Measurements from ENCODE around the gene YTHDF2. TPM values are rescaled to one million over a fixed set of nuclear protein-coding genes. Genes with fewer than 3 reads are reported as not detected.
A peak's percentile ranks its signal among the peaks of the same experiment; 100 is the strongest.
"Not testable (repeated sequence)": the region's sequence is repeated elsewhere in the genome, so short reads cannot be mapped to it uniquely, and the experiment has no call there.

YTHDF2 gene
- total RNA-seq, 2 donors from 2014 or later: 37.2 to 38.5 TPM

DNA sequence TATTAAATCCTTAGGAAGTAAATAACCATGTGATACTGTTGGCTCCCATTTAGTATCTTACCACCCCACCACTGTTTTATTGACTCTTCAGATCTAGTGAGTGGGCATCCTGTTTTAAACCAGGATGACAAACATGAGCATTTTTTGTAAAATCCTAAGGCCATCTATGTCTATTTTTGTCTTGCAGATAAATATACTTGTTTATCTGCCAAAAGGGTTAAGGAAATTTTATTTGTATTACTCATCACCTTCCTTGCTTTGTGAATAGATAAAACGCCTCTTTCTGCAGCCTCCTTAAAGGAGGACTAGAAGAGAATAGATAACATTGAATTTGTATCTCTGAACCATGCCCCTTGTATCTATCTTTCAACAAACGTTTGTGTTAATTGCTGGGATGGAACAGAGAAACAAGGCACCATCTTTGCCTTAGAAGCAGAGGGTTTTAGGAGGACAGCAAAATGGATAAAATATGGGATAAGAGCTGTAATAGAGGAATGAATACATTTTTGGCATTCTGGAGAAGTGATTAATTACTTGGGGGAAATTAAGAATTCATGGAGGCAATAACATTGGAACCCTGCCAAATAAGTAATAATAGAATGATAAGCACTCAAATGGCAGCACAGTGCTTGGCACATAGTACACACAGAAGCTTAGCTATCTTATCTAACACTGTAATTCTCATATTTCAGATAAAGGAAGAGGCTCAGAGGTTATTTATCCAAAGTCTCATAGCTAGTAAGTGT, 14.7 kb downstream of the YTHDF2 start:
- intact Hi-C loops (cut with DNase I): no loop called here
- DNase-seq (ENCODE audit: low spot score): no peak

GRCh38 chr1:28755701-28756100, 19.0 kb downstream of the YTHDF2 start:
- intact Hi-C loops (cut with DNase I): no loop called here
- DNase-seq (ENCODE audit: low spot score): no peak

DNA sequence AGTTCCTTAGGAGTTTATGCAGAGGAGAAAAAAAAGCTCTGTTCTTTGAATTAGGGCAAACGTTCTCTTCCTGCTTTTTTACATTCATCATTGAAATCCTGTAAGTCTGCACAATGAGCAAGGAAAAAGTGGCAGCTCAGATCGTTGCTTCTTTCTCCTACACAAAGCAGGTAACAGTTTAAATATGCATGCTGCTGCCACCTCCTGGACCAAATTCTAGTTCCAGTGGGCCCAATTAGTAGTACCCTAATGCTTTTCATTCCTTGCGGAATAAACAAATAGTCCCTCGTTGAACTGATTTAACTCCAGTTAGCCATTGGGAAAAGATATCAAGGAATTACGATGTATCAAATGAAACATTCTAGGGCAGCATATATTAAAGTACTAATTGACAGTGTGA, 20.1 kb downstream of the YTHDF2 start:
- intact Hi-C loops (cut with DNase I): no loop called here
- no peak for DNase-seq (ENCODE audit: low spot score)

DNA sequence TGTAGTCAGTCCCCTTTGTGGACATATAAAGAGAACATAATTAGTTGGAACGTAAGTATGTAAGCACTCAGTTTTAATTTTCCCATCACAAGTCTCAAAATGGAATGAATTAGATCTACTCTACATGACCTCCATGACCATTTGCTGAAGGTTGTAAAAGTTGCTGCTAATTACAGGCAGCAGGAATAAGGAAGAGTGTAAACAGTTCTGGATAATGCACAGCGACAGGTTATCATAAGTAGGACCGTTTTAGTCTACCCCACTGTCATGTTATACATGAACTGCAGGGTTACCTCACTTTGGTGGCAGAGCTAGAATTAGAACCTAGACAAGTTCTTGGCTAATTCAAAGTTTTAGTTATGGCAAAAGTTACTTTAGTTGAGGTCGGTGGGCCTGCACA, 21.7 kb downstream of the YTHDF2 start:
- no peak for DNase-seq (ENCODE audit: low spot score)
- intact Hi-C loops (cut with DNase I): no loop called here

DNA sequence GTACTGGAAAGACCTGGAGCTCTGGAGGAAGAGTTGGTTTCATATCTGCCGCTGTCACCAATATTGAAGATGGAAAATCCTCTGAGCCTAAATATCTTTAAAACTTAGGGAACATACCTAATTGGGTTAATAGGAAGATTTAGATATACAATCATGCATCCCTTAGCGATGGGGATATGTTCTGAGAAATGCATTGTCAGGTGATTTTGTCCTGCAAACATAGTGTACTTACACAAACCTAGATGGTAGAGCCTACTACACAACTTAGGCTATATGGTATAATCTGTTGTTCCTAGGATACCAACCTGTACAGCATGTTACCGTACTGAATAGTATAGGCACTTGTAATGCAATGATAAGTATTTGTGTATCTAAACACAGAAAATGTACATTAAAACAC, 22.5 kb downstream of the YTHDF2 start:
- DNase-seq (ENCODE audit: low spot score): no peak
- intact Hi-C loops (cut with DNase I): no loop called here

DNA sequence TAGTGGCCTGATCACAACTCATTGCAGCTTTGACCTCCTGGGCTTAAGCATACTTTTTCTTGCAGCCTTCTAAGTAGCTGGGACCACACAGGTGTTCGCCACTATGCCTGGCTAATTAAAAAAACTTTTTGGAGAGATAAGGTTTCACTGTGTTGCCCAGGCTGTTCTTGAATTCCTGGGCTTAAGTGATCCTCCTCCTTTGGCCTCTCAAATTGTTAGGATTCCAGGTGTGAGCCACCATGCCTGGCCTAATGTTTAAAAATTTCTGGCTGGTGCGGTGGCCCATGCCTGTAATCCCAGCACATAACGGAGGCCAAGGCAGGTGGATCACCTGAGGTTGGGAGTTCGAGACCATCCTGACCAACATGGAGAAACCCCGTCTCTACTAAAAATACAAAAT, 24.4 kb downstream of the YTHDF2 start:
- DNase-seq (ENCODE audit: low spot score): no peak
- intact Hi-C loops (cut with DNase I): no loop called here

DNA sequence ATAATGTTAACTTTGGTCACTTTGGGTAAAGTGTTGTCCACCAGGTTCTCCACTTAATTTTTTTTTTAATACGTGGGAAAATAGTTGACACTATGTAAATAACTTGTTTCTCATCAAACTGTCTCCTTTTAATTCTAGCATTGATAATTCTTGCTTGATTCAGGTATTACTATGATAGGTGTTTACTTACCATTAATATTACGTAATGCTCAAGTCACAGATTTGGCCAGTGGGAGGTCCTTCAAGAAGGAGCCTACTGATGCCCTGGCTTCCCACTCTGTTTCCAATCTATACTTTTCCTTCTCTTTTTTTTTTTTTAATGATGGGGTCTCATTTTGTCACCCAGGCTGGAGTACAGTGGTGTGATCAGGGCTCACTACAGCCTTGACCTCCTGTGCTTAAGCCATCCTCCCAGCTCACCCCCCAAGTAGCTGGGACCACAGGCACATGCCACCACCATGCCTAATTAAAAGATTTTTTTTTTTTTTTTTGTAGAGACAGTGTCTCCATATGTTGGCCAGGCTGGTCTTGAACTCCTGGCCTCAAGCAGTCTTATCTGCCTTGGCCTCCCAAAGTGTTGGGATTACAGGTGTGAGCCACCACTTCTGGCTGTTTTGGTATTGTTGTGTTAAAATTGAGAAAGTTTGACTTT, 29.9 kb downstream of the YTHDF2 start:
- intact Hi-C loops (cut with DNase I): no loop called here
- peak; percentile 6 for DNase-seq (ENCODE audit: low spot score)

DNA sequence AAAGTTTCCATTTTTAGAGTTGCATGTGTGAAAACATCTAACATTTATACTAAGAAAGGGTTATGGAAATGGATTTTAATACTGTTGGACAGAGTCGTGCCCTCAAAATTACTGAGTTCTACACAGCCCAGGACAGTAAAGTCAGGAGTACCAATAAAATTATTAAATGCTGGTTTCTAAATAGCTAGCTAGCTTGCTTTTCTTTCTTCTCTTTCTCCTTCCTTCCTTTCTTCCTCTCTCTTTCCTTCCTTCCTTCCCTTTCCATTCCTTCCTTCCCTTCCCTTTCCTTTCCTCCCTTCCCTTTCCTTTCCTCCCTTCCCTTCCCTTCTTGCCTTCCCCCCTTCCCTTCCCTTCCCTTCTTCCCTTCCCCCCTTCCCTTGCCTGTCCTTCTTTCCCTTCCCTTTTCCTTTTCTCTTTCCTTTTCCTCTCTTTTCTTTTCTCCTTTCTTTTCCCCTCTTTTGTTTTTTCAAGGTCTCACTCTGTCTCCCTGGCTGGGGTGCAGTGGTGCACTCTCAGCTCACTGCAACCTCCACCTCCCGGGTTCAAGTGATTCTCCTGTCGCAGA, 33.9 kb downstream of the YTHDF2 start:
- no peak for DNase-seq (ENCODE audit: low spot score)
- intact Hi-C loops (cut with DNase I): no loop called here

GRCh38 chr1:28771921-28772320, 35.2 kb downstream of the YTHDF2 start:
- DNase-seq (ENCODE audit: low spot score): peak; percentile 56
- intact Hi-C loops (cut with DNase I): not testable (repeated sequence)

GRCh38 chr1:28773105-28773504, 36.4 kb downstream of the YTHDF2 start:
- DNase-seq (ENCODE audit: low spot score): no peak
- intact Hi-C loops (cut with DNase I): no loop called here

DNA sequence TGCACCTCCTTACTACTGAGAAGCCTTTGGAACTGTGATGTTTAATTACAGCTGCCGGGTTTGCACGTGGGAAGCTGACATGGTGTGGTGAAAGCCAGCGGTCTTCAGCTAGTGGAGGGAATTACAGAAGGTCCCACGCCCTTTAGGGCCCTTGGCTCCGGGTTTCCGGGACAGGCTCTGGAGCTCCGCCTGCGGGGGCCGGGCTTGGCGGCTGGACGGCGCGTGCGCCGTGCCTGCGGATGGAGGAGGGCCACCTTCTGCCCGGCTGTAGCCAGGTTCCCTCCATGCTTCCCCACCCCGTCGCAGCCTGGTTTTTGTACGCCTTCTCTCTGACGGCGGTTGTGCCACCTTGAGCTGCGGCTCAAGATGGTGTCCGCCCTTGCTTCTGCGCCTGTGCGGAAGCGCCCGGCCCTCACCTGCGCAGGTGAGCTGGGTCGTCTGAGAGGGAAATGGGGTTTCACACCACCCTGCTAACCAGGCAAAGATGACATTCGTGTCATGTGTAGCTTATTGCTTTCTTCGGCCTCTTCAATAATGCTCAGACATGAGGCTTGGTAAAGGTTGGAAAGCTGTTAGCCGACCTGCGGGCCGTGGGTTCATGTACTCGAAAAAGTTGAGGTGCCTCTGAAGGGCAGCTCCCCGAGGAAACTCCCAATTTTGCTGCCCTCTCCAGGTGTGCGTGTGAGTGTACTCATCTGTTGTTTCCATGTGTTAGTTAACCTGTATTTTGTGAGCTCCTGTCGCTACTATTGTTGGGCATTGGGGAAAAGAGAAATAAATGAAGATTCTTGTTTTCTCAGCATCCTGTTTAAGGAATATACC, 38.6 kb downstream of the YTHDF2 start:
- DNase-seq (ENCODE audit: low spot score): peak; percentile 95
- intact Hi-C loops (cut with DNase I): no loop called here

GRCh38 chr1:28776341-28776740, 39.6 kb downstream of the YTHDF2 start:
- peak; percentile 58 for DNase-seq (ENCODE audit: low spot score)
- intact Hi-C loops (cut with DNase I): no loop called here

GRCh38 chr1:28778021-28778420, 41.3 kb downstream of the YTHDF2 start:
- no peak for DNase-seq (ENCODE audit: low spot score)
- intact Hi-C loops (cut with DNase I): no loop called here

DNA sequence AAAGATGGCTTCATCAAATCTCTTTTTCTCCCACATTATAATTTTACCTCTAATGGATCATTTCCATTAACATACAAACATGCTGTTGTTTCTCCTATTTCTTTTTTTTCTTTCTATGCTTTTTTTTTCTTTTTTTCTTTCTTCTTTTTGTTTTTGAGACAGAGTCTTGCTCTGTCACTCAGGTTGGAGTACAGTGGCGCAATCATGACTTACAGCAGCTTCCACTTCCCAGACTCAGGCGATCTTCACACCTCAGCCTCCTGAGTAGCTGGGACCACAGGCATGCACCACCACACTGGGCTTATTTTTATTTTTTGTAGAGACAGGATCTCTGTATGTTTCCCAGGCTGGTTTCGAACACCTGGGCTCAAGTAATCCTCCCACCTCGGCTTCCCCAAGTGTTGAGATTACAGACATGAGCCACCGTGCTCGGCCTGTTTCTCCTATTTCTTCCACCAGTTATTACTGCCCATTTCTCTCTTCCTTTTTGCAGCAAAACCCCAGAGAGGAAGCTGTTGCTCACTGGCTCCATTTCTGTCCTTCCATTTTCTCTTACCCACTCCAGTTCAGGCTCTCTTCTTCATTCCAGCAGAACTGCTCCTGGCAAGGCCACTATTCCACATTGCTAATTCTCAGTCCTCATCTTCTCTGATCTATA, 43.1 kb downstream of the YTHDF2 start:
- intact Hi-C loops (cut with DNase I): loop anchor here in 1 of 2 donors (10.0 kb wide), 1 partner anchor 255 kb away; no protein-coding TSS in a partner anchor
- peak; percentile 16 for DNase-seq (ENCODE audit: low spot score)

DNA sequence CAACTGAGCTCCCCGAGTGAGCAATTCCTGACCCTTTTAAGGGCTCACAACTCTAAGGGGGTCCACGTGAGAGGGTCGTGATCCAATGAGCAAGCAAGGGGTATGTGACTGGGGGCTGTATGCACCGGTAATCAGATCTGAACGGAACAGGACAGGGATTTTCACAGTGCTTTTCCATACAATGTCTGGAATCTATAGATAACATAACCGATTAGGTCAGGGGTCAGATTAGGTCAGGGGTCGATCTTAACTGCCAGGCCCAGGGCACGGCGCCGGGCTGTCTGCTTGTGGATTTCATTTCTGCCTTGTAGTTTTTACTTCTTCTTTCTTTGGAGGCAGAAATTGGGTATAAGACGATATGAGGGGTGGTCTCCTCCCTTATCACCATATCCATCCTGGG, 44.6 kb downstream of the YTHDF2 start:
- DNase-seq (ENCODE audit: low spot score): peak; percentile 63
- intact Hi-C loops (cut with DNase I): loop anchor here in 1 of 2 donors (10.0 kb wide), 1 partner anchor 253 kb away; no protein-coding TSS in a partner anchor

- peak; percentile 41 for DNase-seq (ENCODE audit: low spot score)
- intact Hi-C loops (cut with DNase I): loop anchor here in 1 of 2 donors (10.0 kb wide), 1 partner anchor 253 kb away; no protein-coding TSS in a partner anchor
These were observed 45.3 kb downstream of the YTHDF2 start for GRCh38 chr1:28782011-28782410.

DNA sequence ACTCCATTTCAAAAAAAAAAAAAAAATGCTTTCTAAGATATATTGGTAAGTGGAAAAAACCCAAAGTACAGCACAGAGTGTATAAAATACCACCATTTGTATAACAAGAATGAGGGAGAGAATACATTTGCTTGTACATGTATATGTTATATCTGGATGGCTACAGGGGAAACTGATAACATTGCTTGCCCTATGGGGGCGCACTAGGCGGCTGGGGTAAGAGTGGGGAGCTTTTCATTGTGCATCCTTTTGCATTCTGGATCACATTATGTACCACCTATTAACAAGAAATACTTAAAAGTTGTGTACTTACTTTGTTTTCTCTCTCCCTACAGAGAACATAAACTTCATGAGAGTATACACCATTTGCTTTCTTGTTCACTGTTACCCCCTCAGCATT, 46.6 kb downstream of the YTHDF2 start:
- intact Hi-C loops (cut with DNase I): loop anchor here in 1 of 2 donors (10.0 kb wide), 1 partner anchor 251 kb away; no protein-coding TSS in a partner anchor
- DNase-seq (ENCODE audit: low spot score): peak; percentile 20

DNA sequence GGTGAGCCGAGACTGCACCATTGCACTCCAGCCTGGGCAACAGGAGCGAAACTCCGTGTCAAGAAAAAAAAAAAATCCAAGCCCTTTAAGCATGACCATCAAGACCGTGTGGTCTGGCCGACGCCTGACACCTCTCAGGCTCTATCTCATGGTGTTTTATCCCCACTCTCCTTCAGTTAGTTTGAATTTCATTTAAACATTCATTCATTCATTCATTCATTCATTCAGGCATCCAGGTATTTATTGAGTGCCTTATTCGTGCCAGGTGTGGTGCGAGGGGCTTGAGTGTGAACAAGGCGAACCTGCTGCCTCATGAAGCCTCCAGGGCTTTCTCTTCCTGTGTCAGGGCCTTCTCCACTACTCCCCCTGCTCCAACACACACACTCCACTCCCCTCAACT, 52.7 kb downstream of the YTHDF2 start:
- peak; percentile 28 for DNase-seq (ENCODE audit: low spot score)
- intact Hi-C loops (cut with DNase I): loop anchor here (5.0 to 10.0 kb wide), 2 partner anchors 88 to 245 kb away; no protein-coding TSS in a partner anchor

DNA sequence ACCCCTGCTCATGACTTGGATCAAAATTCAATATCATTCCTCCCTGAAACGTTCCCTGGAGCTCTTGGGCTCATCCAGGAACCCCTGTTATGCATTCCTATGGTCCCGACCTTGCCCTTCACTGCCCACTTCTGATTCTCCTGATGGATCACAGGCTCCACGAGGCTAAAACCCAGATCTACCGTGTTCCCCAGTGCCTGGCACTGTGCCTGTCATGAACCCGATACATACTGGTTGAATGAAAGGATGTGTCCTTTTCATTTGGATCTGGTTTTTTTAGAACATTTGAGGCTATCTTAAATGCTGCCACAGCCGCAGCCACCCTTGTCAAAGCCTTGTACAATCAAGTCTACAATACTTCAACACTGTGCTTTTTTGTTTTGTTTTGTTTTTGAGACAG, 53.1 kb downstream of the YTHDF2 start:
- peak; percentile 31 for DNase-seq (ENCODE audit: low spot score)
- intact Hi-C loops (cut with DNase I): loop anchor here (5.0 to 10.0 kb wide), 3 partner anchors 85 to 245 kb away; no protein-coding TSS in a partner anchor
